ENCODE data around the gene FOXK1. TPM values are rescaled to one million over a fixed set of nuclear protein-coding genes. Genes with fewer than 3 reads are reported as not detected.

FOXK1 gene
- total and polyA plus RNA-seq, 2 donors (not counting 1 experiment from before 2014, with no cell fraction given), result 5.2 to 26.9 TPM

DNA sequence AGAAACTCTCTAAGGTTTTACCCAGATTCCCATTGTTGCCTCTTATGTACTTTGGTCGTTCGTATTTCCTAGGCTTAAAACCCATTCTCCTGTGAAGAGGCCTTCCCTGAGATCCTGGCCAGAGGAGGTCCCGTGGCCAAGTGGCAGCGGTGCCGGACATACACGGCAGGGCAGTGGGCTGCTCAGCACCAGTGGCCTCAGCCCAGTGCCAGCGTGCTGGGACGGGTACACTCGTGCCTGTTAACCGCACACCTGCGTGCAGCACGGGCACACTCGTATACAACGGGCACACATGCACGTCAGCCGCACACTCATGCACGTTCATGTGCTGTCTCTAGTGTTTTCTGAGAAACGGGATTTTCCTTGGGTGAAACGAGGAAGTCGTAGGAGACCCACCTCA is 40.2 kb downstream of the FOXK1 start:
- Histone ChIP-seq H3K4me2 (ENCODE audit: extremely low read depth, insufficient read depth, low read length) (no peak overlapping the region), H3K27ac (ENCODE audit: insufficient read depth, low read length) (no peak overlapping the region), H3K36me3 (ENCODE audit: control insufficient read depth, insufficient read depth, low read length) (peaks cover 4% of the 10 kb centered on the region), H2AFZ (ENCODE audit: low read length) (no peak overlapping the region), H3K4me3 (replicated peaks in 1 of 4; ENCODE audit: control extremely low read depth in 1 of 4, insufficient read depth in 1 of 4, low read depth in 3 of 4, low read length in 4 of 4) (no peak overlapping the region), H3K4me1 (ENCODE audit: control insufficient read depth, extremely low read depth, insufficient read depth, low read length) (peaks cover 6% of the 10 kb centered on the region), H3K79me2 (ENCODE audit: control insufficient read depth, insufficient read depth, low read length) (peaks cover 52% of the 10 kb centered on the region), H3K9me3 (ENCODE audit: control insufficient read depth, insufficient read depth, low read depth, low read length) (no peaks in the 10 kb centered on the region), H3K27me3 (ENCODE audit: control insufficient read depth, insufficient read depth, low read length) (no peaks in the 10 kb centered on the region), H4K20me1 (ENCODE audit: control insufficient read depth, extremely low read depth, insufficient read depth, low read length) (no peaks in the 10 kb centered on the region), H3K9ac (ENCODE audit: insufficient read depth, low read length) (no peak overlapping the region)
- no peak for DNase-seq (ENCODE audit: low read depth in 2 of 2)
- TF ChIP-seq, protein P1, sequence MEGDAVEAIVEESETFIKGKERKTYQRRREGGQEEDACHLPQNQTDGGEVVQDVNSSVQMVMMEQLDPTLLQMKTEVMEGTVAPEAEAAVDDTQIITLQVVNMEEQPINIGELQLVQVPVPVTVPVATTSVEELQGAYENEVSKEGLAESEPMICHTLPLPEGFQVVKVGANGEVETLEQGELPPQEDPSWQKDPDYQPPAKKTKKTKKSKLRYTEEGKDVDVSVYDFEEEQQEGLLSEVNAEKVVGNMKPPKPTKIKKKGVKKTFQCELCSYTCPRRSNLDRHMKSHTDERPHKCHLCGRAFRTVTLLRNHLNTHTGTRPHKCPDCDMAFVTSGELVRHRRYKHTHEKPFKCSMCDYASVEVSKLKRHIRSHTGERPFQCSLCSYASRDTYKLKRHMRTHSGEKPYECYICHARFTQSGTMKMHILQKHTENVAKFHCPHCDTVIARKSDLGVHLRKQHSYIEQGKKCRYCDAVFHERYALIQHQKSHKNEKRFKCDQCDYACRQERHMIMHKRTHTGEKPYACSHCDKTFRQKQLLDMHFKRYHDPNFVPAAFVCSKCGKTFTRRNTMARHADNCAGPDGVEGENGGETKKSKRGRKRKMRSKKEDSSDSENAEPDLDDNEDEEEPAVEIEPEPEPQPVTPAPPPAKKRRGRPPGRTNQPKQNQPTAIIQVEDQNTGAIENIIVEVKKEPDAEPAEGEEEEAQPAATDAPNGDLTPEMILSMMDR (conservative IDR thresholded peaks at IDR 0.05 in 1 of 2, IDR thresholded peaks at IDR 0.05 in 1 of 2; ENCODE audit: low read depth in 1 of 2, low read length in 2 of 2), result no peak
- no peak for TF ChIP-seq EZH2 (IDR thresholded peaks at IDR 0.05; ENCODE audit: low read length, missing control alignments)

DNA sequence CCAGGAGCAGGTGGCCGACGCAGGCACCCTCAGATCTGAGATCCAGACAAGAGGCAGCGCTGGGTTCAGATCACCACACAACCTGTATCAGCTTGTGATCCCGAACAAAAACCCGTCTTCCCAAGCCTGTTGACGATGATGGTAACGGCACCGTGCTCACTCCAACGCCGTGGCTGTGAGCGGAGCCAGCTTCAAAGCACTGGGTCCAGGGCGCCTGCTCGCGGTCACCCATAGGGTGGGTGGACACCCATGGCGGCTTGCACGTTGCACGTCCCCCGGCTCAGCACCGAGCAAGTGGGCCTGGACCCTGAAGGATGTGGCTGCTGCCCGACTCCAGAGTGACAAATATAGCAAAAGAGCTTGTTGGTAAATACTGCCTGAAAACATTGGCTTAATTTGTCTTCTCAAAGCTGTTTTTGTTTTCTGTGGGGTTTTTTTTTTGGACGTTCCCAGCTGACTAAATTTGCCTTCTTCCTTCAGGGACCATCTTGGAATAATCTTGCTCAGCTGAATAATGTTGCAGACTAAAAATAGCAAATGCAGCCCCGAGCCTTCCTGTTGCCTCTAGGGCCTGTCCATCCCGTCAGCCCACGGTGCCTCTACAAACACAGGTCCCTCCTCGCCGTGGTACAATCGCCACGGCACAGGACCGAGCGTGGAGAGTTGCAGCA is 41.0 kb downstream of the FOXK1 start:
- Histone ChIP-seq H3K4me2 (ENCODE audit: extremely low read depth, insufficient read depth, low read length) (no peak overlapping the region), H3K79me2 (ENCODE audit: control insufficient read depth, insufficient read depth, low read length) (peaks cover 53% of the 10 kb centered on the region), H3K27me3 (ENCODE audit: control insufficient read depth, insufficient read depth, low read length) (no peaks in the 10 kb centered on the region), H3K4me1 (ENCODE audit: control insufficient read depth, extremely low read depth, insufficient read depth, low read length) (peaks cover 8% of the 10 kb centered on the region), H3K27ac (ENCODE audit: insufficient read depth, low read length) (no peak overlapping the region), H4K20me1 (ENCODE audit: control insufficient read depth, extremely low read depth, insufficient read depth, low read length) (no peaks in the 10 kb centered on the region), H3K36me3 (ENCODE audit: control insufficient read depth, insufficient read depth, low read length) (peaks cover 3% of the 10 kb centered on the region), H2AFZ (ENCODE audit: low read length) (no peak overlapping the region), H3K9ac (ENCODE audit: insufficient read depth, low read length) (no peak overlapping the region), H3K4me3 (replicated peaks in 1 of 4; ENCODE audit: control extremely low read depth in 1 of 4, insufficient read depth in 1 of 4, low read depth in 3 of 4, low read length in 4 of 4) (no peak overlapping the region), H3K9me3 (ENCODE audit: control insufficient read depth, insufficient read depth, low read depth, low read length) (no peaks in the 10 kb centered on the region)
- no peak for DNase-seq (ENCODE audit: low read depth in 2 of 2)
- TF ChIP-seq, protein P1 (conservative IDR thresholded peaks at IDR 0.05 in 1 of 2, IDR thresholded peaks at IDR 0.05 in 1 of 2; ENCODE audit: low read depth in 1 of 2, low read length in 2 of 2), result no peak

DNA sequence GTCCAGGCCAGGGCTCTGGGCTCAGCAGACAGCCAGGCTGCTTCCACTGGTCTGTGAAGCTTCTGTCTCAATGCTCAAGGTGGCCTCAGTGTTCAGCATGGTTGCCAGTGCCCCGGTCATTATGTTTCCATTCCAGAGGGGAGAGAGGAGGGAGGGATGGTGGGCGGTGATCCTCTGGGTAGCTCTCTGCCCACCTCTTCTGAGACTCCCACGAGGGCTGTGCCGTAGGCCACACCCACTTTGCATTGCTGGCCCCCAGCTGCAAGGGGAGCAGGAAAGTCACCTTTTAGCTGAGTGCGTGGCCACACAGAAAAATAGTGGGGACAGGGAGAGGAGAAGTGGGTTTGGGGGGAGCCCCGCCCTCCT is 42.5 kb downstream of the FOXK1 start:
- Histone ChIP-seq H3K4me3 (replicated peaks in 1 of 4; ENCODE audit: control extremely low read depth in 1 of 4, insufficient read depth in 1 of 4, low read depth in 3 of 4, low read length in 4 of 4) (peak overlapping the region; percentile 27 to 65 (median 42)), H3K4me2 (ENCODE audit: extremely low read depth, insufficient read depth, low read length) (peak overlapping the region; percentile 93), H2AFZ (ENCODE audit: low read length) (no peak overlapping the region), H3K27me3 (ENCODE audit: control insufficient read depth, insufficient read depth, low read length) (no peaks in the 10 kb centered on the region), H3K9me3 (ENCODE audit: control insufficient read depth, insufficient read depth, low read depth, low read length) (no peaks in the 10 kb centered on the region), H3K4me1 (ENCODE audit: control insufficient read depth, extremely low read depth, insufficient read depth, low read length) (peaks cover 8% of the 10 kb centered on the region), H3K79me2 (ENCODE audit: control insufficient read depth, insufficient read depth, low read length) (peaks cover 58% of the 10 kb centered on the region), H3K9ac (ENCODE audit: insufficient read depth, low read length) (peak overlapping the region; percentile 81), H3K36me3 (ENCODE audit: control insufficient read depth, insufficient read depth, low read length) (peaks cover 2% of the 10 kb centered on the region), H4K20me1 (ENCODE audit: control insufficient read depth, extremely low read depth, insufficient read depth, low read length) (no peaks in the 10 kb centered on the region), H3K27ac (ENCODE audit: insufficient read depth, low read length) (peak overlapping the region; percentile 91)
- no peak for TF ChIP-seq EZH2 (IDR thresholded peaks at IDR 0.05; ENCODE audit: low read length, missing control alignments)
- TF ChIP-seq, protein P1 (conservative IDR thresholded peaks at IDR 0.05 in 1 of 2, IDR thresholded peaks at IDR 0.05 in 1 of 2; ENCODE audit: low read depth in 1 of 2, low read length in 2 of 2), result no peak
- peak; percentile 32 to 61 for DNase-seq (ENCODE audit: low read depth in 2 of 2)

Measured in fibroblast of lung (primary cell).